Right renal cortex interstitium (tissue), 3 donors: Measurements from ENCODE around the gene TNFRSF1B. TPM values are rescaled to one million over a fixed set of nuclear protein-coding genes. Genes with fewer than 3 reads are reported as not detected.

Experiments
- DNase-seq, 3 donors: peaks; one replicate each; pipeline ENCODE4 v3.0.0-alpha.2; 2013; ENCODE audit warnings: low read depth in 3 of 3, low spot score in 2 of 3
- polyA plus RNA-seq, 3 donors: library from polyadenylated mRNA; unstranded; fragments of 120-200 nt; gene quantifications; one replicate each; pipeline ENCODE4 v1.2.1, GENCODE V29; 2013; ENCODE audit not compliant: insufficient read length in 3 of 3

Gene TNFRSF1B
- polyA plus RNA-seq, 3 donors: 5.1 to 7.0 (median 6.3) TPM

GRCh38 chr1:12255913-12256312 is 89.1 kb downstream of the TNFRSF1B start:
- DNase-seq: no peak

- DNase-seq: no peak
These were observed 91.5 kb downstream of the TNFRSF1B start for GRCh38 chr1:12258272-12258671.

Other genes starting within 250 kb of the TNFRSF1B start
- 10 to 100 TPM; 37.7 to 42.6 (median 40.1) TPM for gene KIAA2013, start 240.6 kb upstream of the TNFRSF1B start, polyA plus RNA-seq
- 100 to 1,000 TPM; 102 to 103 (median 102) TPM for gene PLOD1, start 232.3 kb upstream of the TNFRSF1B start, polyA plus RNA-seq
- gene MFN2, start 186.5 kb upstream of the TNFRSF1B start, polyA plus RNA-seq: 10 to 100 TPM; 73.1 to 77.8 (median 74.1) TPM
- 10 to 100 TPM; 17.9 to 22.1 (median 21.3) TPM for gene MIIP, start 147.5 kb upstream of the TNFRSF1B start, polyA plus RNA-seq
- under 1 TPM; 0.47 to 0.75 (median 0.71) TPM for gene TNFRSF8, start 103.7 kb upstream of the TNFRSF1B start, polyA plus RNA-seq
- 10 to 100 TPM; 26.4 to 27.2 (median 26.5) TPM for gene VPS13D, start 63.0 kb downstream of the TNFRSF1B start, polyA plus RNA-seq